ENCODE results near the gene NLGN1.

Gene NLGN1

GRCh38 chr3:173630849-173631248 is 233.3 kb downstream of the NLGN1 start:
- no peak overlapping the region for H3K4me3 ChIP-seq (ENCODE audit: low read depth, low read length)

DNA sequence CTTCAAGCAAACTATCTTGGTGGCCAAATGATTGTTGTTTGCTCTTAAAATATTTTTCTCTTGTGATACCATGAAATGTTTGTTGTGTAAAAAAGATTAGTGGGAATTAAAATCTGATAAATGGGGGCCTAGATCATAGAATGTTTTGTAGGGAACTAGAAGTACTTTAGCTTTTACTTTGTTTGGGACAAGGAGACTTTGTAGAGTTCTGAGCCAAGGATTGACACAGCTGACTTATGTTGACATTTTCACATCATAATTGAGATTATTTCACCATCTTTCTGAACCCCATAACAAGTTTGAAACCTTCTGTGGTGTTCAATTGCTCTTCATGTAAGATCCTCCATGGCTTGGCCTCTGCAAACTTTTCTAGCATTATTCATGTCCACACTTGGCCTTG is 235.4 kb downstream of the NLGN1 start:
- no peak overlapping the region for H3K4me3 ChIP-seq (ENCODE audit: low read depth, low read length)

- H3K4me3 ChIP-seq (ENCODE audit: low read depth, low read length) = no peak overlapping the region
These were observed 238.3 kb downstream of the NLGN1 start for GRCh38 chr3:173635826-173636225.

DNA sequence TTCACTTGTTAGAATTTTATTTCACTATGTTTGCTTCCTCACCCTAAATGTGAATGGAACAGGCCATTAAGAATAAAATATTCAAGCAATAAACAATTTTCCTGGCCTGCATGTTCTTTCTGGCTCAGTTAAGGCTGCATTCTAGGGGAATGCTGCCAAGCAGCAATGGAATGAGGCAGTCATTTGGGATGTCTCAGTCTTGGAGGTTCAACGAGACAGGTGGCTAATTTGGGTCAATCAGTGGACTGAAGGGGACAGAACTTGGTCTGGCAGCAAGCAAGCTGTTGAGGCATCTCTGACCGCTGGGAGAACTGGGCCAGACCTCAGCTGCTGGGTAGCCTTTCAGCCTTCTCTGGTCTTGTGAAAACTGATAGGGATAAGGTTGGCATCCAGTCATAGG is 241.6 kb downstream of the NLGN1 start:
- no peak overlapping the region for H3K4me3 ChIP-seq (ENCODE audit: low read depth, low read length)

DNA sequence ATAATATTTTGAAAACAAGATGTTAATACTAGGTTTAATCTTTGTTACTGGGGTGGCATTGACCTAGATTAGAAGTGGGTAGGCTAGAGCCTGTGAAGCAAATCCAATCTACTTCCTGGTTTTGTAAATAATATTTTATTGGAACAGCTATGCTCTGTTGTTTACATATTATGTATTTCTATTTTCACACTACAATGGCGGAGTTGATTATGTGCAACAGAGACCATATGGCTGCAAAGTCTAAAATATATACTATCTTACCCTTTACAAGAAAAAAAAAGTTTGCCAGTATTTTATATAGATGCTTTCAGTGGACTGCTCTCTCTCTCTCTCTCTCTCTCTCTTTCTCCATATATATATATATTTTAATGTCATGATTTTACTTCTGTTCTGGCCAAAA is 244.2 kb downstream of the NLGN1 start:
- no peak overlapping the region for H3K4me3 ChIP-seq (ENCODE audit: low read depth, low read length)

- H3K4me3 ChIP-seq (ENCODE audit: low read depth, low read length) = no peak overlapping the region
These were observed 246.8 kb downstream of the NLGN1 start for GRCh38 chr3:173644086-173645082.

DNA sequence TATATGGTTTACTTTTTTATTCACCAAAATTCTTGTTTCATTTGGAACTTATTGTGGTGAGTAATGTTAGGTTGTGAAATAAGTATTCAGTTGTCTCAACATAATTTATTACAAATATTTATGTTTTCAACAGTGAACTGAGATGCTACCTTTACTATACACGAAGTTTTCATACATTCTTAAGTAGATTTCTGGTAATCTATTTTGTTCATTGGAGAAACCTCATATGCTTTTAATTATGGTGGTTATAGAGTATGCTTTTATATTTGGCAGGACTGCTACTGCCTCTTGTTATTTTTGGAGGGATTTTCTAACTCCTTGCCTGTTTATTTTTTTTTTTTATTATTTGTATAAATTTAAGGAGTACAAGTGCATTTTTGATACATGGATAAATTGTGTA is 253.1 kb downstream of the NLGN1 start:
- no peak overlapping the region for H3K4me3 ChIP-seq (ENCODE audit: low read depth, low read length)

- H3K4me3 ChIP-seq (ENCODE audit: low read depth, low read length) = no peak overlapping the region
These were observed 254.5 kb downstream of the NLGN1 start for GRCh38 chr3:173652093-173652492.

DNA sequence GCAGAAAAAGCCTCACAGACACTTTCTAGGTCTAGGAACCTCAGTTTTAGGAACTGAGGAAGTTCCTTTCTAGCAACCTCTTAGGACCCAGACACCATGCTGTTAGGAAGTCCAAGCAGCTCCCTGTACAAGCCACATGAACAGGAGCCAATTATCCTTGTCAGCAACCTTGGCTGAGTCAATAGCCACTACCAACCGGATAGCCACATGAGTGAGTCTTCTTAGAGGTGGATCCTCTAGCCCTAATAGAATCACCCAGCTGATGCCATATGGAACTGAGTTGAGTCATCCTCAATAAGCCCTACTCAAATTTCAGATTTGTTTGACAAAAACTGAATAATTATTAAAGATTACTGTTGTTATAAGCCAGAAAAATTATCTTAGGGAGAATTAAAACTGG is 256.2 kb downstream of the NLGN1 start:
- H3K4me3 ChIP-seq (ENCODE audit: low read depth, low read length) = no peak overlapping the region

GRCh38 chr3:173659972-173660371 is 262.4 kb downstream of the NLGN1 start:
- no peak overlapping the region for H3K4me3 ChIP-seq (ENCODE audit: low read depth, low read length)

GRCh38 chr3:173660645-173661299 is 263.2 kb downstream of the NLGN1 start:
- H3K4me3 ChIP-seq (ENCODE audit: low read depth, low read length) = no peak overlapping the region

GRCh38 chr3:173663696-173664111 is 266.2 kb downstream of the NLGN1 start:
- H3K4me3 ChIP-seq (ENCODE audit: low read depth, low read length) = no peak overlapping the region

DNA sequence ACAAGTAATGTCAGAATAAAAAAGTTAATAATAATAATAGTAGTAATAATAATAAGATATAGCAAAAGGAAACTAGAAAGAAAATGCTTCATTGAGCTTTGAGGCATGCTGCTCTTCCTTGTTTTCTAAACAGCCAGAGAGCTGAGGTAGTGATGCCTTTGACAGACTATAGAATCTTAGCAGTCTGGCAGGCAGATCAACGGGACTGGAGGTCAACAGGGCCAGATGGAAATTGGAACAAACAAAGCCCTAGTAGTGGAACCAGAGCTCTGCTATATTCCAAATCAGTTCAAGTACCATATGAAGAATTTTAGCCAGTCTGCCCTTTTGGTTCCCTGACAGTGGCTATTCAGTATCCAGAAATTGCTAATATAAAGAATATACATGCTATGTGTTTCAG is 278.6 kb downstream of the NLGN1 start:
- no peak overlapping the region for H3K4me3 ChIP-seq (ENCODE audit: low read depth, low read length)

DNA sequence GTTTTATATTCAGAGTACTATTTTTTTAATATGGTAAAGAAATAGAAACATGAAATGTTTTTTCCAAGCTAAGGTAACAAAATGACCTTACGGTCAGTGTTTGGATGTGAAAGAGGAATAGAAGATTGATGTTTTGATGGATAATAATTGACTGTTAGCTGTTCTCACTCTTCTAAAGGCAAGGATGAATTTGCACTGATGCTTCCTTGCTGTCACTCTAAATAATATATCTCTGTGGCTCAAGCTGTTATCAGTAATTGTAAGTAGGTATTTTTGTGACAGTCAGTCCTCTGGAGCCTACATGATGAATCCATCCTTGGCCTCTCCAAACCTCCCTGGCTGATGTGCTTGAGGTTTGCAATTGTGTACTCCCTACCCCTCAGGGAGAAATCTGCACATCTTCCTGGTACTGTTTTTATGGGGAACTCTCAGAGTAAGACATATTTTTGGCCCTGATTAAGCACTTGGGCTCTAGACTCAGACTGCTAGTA is 283.7 kb downstream of the NLGN1 start:
- H3K4me3 ChIP-seq (ENCODE audit: low read depth, low read length) = no peak overlapping the region

GRCh38 chr3:173685456-173685855 is 287.9 kb downstream of the NLGN1 start:
- H3K4me3 ChIP-seq (ENCODE audit: low read depth, low read length) = no peak overlapping the region

DNA sequence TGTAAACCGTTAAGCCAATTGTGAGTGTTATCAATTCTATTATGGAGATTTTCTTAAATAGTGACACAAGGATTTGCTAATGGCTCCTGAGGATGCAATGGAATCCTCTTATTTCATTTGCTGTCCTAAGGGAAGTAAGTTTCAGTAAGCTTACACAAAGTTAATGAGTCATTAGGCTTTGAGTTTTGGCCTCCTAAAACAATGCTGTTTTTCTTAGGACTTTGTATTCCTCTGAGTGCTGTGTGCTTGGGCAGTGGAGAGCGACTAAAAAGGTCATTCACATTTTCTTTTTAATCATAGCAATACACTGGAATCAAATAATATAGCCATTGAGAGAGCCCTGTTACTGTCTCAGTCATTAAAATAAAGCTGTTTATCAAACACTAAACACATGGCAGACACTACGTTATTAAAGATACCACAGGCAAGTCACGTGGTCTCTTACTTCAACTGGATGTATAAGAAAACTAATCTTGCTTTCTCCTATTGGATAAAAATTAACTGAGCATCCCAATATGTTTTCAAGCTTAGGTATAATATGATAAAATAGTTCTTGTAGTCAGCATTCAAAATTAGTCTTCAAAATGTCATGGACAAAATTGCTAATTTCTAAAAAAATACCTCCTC is 290.8 kb downstream of the NLGN1 start:
- no peak overlapping the region for H3K4me3 ChIP-seq (ENCODE audit: low read depth, low read length)

DNA sequence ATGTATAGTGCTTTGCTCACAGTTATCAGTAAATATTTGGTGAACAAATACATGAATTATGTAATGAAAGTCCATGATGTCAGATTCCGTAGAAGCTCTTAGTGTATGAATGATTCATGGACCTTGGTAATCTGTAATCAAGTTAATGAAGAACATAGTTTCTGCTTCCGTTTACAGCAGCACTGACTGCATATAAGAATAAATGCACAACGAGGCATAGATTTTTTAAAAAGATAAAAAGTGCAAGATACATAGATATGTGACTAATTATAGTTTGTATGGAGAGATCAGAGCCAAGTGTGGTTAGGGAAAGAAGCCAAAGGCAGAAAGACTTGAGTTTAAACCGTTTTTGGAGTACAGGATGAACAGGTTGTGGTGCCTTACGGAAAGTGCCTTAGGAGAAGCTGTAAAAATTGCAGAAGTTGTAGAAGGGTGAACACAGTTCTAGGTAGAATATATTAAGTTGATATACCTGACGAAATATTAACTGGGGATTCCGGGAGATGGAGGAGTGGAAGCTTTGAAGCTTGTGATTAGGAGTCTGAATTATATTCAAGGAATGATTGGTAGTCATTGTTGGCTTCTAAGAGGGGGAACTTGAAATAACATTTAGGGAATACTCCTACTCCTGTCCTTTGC is 293.1 kb downstream of the NLGN1 start:
- H3K4me3 ChIP-seq (ENCODE audit: low read depth, low read length) = no peak overlapping the region

DNA sequence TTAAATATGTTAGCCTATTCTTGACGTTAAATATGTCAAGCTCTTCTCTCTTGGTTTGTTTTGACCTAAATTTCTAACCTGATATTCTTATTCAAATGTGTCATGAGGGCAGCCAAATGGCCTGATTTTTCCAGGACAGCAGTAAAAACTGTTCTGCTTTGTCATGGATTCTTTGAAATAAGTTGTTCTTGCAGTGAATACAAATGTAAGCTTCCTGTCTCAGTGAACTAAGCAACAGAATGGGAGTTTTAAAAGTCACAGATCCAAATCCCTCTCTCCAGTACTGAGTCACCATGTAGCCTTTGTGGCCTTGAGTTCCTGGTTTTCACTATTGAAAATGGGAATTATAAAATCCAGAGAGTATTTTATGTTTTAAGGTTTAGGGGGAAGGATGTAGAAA is 301.8 kb downstream of the NLGN1 start:
- H3K4me3 ChIP-seq (ENCODE audit: low read depth, low read length) = no peak overlapping the region

- no peak overlapping the region for H3K4me3 ChIP-seq (ENCODE audit: low read depth, low read length)
These were observed 302.8 kb downstream of the NLGN1 start for GRCh38 chr3:173700336-173700735.

- H3K4me3 ChIP-seq (ENCODE audit: low read depth, low read length) = no peak overlapping the region
These were observed 305.0 kb downstream of the NLGN1 start for GRCh38 chr3:173702561-173702960.

GRCh38 chr3:173703771-173704170 is 306.2 kb downstream of the NLGN1 start:
- no peak overlapping the region for H3K4me3 ChIP-seq (ENCODE audit: low read depth, low read length)

Data from iPS-11a (cell line).